ENCODE measurements around the gene ALPK3. TPM values are rescaled to one million over a fixed set of nuclear protein-coding genes. Genes with fewer than 3 reads are reported as not detected.
A peak's percentile ranks its signal among the peaks of the same experiment; 100 is the strongest.

ALPK3 gene
- total RNA-seq, 1 experiment from 2014 or later = 16.5 TPM

DNA sequence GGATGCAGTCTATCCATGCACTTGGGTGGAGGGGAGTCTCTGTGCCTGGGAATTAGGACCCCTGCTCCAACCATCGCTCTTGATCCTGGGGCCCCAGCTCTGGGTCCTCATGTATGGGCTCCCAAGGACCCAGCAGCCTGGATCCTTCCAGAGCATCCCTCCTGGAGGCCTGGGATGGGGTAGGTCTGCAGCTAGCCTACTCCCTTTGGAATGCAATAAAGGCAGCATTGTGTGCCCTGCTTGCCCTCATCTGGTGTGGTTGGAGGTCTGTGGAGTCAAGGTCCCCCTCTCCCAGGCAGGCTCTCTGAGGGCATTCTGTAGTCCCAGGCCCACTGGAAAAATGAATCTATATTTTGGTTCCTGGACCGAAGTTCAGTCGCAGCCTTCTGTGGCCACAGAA is 52.4 kb downstream of the ALPK3 start (continued):
- no peak for TF ChIP-seq ZNF263 (CRISPR knock-in tag; IDR thresholded peaks at IDR 0.05; ENCODE audit: low read depth)
- no peak for TF ChIP-seq ETV6 (CRISPR knock-in tag; IDR thresholded peaks at IDR 0.05)

DNA sequence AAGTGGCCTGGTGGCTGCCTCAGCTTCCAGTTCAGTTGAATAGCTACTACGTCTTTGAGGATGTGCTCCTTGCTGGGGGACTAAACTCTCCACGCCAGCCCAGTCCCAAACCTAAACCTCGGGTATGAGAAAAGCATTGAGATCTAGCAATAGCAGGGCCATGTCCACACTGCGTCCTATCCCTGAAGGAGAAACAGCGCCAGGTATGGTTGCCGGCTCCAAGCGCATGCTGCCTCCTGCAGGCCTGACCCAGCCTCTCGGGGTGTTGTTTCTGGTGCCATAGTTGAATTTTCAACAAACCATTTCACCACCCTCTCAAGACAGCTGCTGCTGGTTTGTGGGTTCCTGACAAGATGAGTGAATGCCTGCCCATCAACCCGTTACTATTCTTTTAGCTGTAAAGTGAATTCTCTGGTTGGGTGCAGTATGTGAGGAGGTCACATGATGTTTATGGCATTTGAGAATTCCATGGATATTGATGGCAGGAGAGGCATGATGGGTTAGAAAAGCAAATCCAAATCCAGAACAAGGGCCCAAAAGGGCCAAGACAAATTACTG is 54.4 kb downstream of the ALPK3 start:
- TF ChIP-seq PRDM15 (CRISPR knock-in tag; IDR thresholded peaks at IDR 0.05) (no peak), ZNF263 (CRISPR knock-in tag; IDR thresholded peaks at IDR 0.05; ENCODE audit: low read depth) (no peak), EMX1 (CRISPR knock-in tag; IDR thresholded peaks at IDR 0.05) (no peak), ZNF396 (CRISPR knock-in tag; IDR thresholded peaks at IDR 0.05; ENCODE audit: borderline replicate concordance) (no peak), MXD4 (CRISPR knock-in tag; IDR thresholded peaks at IDR 0.05; ENCODE audit: borderline replicate concordance) (no peak), RORB (CRISPR knock-in tag; IDR thresholded peaks at IDR 0.05) (no peak), ZNF425 (CRISPR knock-in tag; conservative IDR thresholded peaks at IDR 0.05) (no peak), ZNF671 (CRISPR knock-in tag; IDR thresholded peaks at IDR 0.05) (no peak), ZNF317 (CRISPR knock-in tag; IDR thresholded peaks at IDR 0.05; ENCODE audit: borderline replicate concordance, low read depth) (no peak), CDX4 (CRISPR knock-in tag; IDR thresholded peaks at IDR 0.05; ENCODE audit: borderline replicate concordance) (no peak), E2F5 (CRISPR knock-in tag; IDR thresholded peaks at IDR 0.05) (no peak), ATF3 (CRISPR knock-in tag; conservative IDR thresholded peaks at IDR 0.05) (no peak), JUN (CRISPR knock-in tag; IDR thresholded peaks at IDR 0.05) (no peak), ZNF423 (CRISPR knock-in tag; IDR thresholded peaks at IDR 0.05) (no peak), PRRX2 (CRISPR knock-in tag; IDR thresholded peaks at IDR 0.05) (no peak)
- TF ChIP-seq, protein P1, sequence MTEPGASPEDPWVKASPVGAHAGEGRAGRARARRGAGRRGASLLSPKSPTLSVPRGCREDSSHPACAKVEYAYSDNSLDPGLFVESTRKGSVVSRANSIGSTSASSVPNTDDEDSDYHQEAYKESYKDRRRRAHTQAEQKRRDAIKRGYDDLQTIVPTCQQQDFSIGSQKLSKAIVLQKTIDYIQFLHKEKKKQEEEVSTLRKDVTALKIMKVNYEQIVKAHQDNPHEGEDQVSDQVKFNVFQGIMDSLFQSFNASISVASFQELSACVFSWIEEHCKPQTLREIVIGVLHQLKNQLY (CRISPR knock-in tag; IDR thresholded peaks at IDR 0.05) = no peak
- TF ChIP-seq, protein P2, sequence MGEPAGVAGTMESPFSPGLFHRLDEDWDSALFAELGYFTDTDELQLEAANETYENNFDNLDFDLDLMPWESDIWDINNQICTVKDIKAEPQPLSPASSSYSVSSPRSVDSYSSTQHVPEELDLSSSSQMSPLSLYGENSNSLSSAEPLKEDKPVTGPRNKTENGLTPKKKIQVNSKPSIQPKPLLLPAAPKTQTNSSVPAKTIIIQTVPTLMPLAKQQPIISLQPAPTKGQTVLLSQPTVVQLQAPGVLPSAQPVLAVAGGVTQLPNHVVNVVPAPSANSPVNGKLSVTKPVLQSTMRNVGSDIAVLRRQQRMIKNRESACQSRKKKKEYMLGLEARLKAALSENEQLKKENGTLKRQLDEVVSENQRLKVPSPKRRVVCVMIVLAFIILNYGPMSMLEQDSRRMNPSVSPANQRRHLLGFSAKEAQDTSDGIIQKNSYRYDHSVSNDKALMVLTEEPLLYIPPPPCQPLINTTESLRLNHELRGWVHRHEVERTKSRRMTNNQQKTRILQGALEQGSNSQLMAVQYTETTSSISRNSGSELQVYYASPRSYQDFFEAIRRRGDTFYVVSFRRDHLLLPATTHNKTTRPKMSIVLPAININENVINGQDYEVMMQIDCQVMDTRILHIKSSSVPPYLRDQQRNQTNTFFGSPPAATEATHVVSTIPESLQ (CRISPR knock-in tag; IDR thresholded peaks at IDR 0.05) = no peak
- TF ChIP-seq, protein P3, sequence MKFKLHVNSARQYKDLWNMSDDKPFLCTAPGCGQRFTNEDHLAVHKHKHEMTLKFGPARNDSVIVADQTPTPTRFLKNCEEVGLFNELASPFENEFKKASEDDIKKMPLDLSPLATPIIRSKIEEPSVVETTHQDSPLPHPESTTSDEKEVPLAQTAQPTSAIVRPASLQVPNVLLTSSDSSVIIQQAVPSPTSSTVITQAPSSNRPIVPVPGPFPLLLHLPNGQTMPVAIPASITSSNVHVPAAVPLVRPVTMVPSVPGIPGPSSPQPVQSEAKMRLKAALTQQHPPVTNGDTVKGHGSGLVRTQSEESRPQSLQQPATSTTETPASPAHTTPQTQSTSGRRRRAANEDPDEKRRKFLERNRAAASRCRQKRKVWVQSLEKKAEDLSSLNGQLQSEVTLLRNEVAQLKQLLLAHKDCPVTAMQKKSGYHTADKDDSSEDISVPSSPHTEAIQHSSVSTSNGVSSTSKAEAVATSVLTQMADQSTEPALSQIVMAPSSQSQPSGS (CRISPR knock-in tag; IDR thresholded peaks at IDR 0.05; ENCODE audit: borderline replicate concordance, low read depth) = no peak
- H3K27ac Mint-ChIP-seq = no peak overlapping the region
- peaks cover 3% of the 10 kb centered on the region; the same call in 1 of the 2 replicates for H3K36me3 Mint-ChIP-seq
- ChIA-PET POLR2A (no interaction called here), CTCF (interaction anchor here (0.5 to 0.6 kb wide), 2 partner anchors 110 to 208 kb away, joined by 3 read pairs; no protein-coding TSS in a partner anchor)
- no peaks in the 10 kb centered on the region for H3K9me3 Mint-ChIP-seq
- peaks cover 6% of the 10 kb centered on the region; the same call in 1 of the 2 replicates for H3K4me1 Mint-ChIP-seq
- peak; percentile 60 for ATAC-seq
- no peak for DNase-seq (ENCODE audit: low spot score)
- no peak overlapping the region for H3K4me3 Mint-ChIP-seq
- no peaks in the 10 kb centered on the region for H3K27me3 Mint-ChIP-seq (ENCODE audit: low read depth)
